ENCODE data around the gene LYPD6B. TPM values are rescaled to one million over a fixed set of nuclear protein-coding genes. Genes with fewer than 3 reads are reported as not detected.

The LYPD6B gene
- total and polyA plus RNA-seq, 2 donors (not counting 3 experiments of a cell fraction or from before 2014, with no cell fraction given): not detected

DNA sequence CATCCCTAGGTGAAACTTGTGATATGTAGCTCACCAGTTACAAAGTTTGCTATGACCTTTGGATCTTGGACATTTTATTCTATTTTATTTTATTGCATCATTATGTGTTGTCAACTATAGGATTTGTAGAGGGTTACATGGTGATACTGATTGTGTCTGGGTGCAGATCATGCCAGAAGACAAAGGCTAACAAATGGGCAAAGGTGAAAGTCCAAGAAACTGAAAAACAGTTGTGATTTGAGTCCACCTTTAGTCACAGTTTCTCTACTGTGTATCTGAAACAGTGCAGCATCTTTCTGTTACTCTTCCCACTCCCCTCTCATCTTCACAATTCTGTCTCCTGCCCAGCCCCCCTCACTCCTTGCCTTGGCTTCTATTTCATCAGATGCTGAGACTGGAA lies 180.0 kb downstream of the LYPD6B start:
- POLR2A ChIA-PET: no interaction called here
- Histone ChIP-seq H3K4me1 (ENCODE audit: control insufficient read depth, extremely low read depth, insufficient read depth, low read length) (no peaks in the 10 kb centered on the region), H4K20me1 (replicated peaks; ENCODE audit: control insufficient read depth, extremely low read depth, insufficient read depth, low read length) (no peaks in the 10 kb centered on the region), H3K9ac (replicated peaks; ENCODE audit: extremely low read depth, insufficient read depth, low read length) (no peak overlapping the region), H3K4me2 (ENCODE audit: insufficient read depth, low read length) (no peak overlapping the region), H3K9me1 (replicated peaks; ENCODE audit: control insufficient read depth, extremely low read depth, insufficient read depth, low read length) (no peaks in the 10 kb centered on the region), H3K27me3 (ENCODE audit: control insufficient read depth in 2 of 2, insufficient read depth in 2 of 2, low read length in 2 of 2) (no peaks in the 10 kb centered on the region), H3K36me3 (ENCODE audit: control insufficient read depth in 2 of 2, extremely low read depth in 1 of 2, insufficient read depth in 2 of 2, low read length in 2 of 2) (no peaks in the 10 kb centered on the region), H2AFZ (ENCODE audit: low read depth, low read length) (no peak overlapping the region), H3K79me2 (ENCODE audit: control insufficient read depth, insufficient read depth, low read length) (no peaks in the 10 kb centered on the region), H3K4me3 (replicated peaks in 1 of 3; ENCODE audit: insufficient read depth in 1 of 3, low read depth in 1 of 3, low read length in 3 of 3) (no peak overlapping the region), H3K27ac (ENCODE audit: insufficient read depth, low read depth, low read length) (no peak overlapping the region), H3K9me3 (replicated peaks; ENCODE audit: control insufficient read depth, insufficient read depth, low read length) (no peaks in the 10 kb centered on the region)
- intact Hi-C loops (cut with micrococcal nuclease) (no loop called here), dilution Hi-C loops (cut with MboI; ENCODE audit: extremely low pct_ligation_motif_present, low sequenced_read_pairs) (no loop called here)
- CTCF ChIA-PET: no interaction called here
- FAIRE-seq: no peak
- DNase-seq (ENCODE audit: low read depth, low spot score): no peak
- no TSS peak for BruUV-seq (replicated peaks)
- TF ChIP-seq, protein P1, sequence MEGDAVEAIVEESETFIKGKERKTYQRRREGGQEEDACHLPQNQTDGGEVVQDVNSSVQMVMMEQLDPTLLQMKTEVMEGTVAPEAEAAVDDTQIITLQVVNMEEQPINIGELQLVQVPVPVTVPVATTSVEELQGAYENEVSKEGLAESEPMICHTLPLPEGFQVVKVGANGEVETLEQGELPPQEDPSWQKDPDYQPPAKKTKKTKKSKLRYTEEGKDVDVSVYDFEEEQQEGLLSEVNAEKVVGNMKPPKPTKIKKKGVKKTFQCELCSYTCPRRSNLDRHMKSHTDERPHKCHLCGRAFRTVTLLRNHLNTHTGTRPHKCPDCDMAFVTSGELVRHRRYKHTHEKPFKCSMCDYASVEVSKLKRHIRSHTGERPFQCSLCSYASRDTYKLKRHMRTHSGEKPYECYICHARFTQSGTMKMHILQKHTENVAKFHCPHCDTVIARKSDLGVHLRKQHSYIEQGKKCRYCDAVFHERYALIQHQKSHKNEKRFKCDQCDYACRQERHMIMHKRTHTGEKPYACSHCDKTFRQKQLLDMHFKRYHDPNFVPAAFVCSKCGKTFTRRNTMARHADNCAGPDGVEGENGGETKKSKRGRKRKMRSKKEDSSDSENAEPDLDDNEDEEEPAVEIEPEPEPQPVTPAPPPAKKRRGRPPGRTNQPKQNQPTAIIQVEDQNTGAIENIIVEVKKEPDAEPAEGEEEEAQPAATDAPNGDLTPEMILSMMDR (IDR thresholded peaks at IDR 0.05; ENCODE audit: extremely low read depth in 1 of 2, insufficient read depth in 1 of 2, low read depth in 1 of 2, low read length in 2 of 2): no peak
- TF ChIP-seq MYC (IDR thresholded peaks at IDR 0.05; ENCODE audit: low read depth, low read length): no peak
- no peak for TF ChIP-seq POLR2AphosphoS5 (IDR thresholded peaks at IDR 0.05; ENCODE audit: insufficient read depth, low read depth, low read length)
- no peak for TF ChIP-seq FOS (IDR thresholded peaks at IDR 0.05; ENCODE audit: borderline replicate concordance, insufficient read depth, low read length)
- TF ChIP-seq, protein P2, sequence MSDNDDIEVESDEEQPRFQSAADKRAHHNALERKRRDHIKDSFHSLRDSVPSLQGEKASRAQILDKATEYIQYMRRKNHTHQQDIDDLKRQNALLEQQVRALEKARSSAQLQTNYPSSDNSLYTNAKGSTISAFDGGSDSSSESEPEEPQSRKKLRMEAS (IDR thresholded peaks at IDR 0.05; ENCODE audit: insufficient read depth, insufficient read length): no peak
- TF ChIP-seq GATA2 (IDR thresholded peaks at IDR 0.05; ENCODE audit: insufficient read depth, insufficient read length, low read depth, low read length): no peak

DNA sequence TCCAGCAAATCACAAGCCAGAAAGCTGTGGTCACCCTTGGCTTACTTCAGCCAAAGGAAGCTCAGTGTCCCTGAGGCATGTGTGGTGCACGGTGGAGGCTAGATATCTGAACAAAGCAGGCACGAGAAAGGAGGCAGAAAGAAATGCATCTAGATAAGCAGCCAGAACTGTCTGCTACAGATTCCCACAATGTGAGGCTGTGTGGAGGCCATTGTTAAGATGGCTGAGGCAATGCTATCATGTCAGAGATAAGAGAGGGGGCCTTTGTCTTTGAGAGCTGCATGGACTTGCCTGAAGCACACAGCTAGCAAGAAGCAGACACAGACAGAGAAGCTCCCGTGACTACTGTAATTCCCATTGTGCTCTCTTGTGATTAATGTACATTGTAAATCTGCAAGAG lies 181.4 kb downstream of the LYPD6B start:
- CTCF ChIA-PET: no interaction called here
- H3K4me2 ChIP-seq (ENCODE audit: insufficient read depth, low read length): no peak overlapping the region
- H3K9me3 ChIP-seq (replicated peaks; ENCODE audit: control insufficient read depth, insufficient read depth, low read length): no peaks in the 10 kb centered on the region
- no peaks in the 10 kb centered on the region for H3K36me3 ChIP-seq (ENCODE audit: control insufficient read depth in 2 of 2, extremely low read depth in 1 of 2, insufficient read depth in 2 of 2, low read length in 2 of 2)
- FAIRE-seq (no peak), DNase-seq (ENCODE audit: low read depth, low spot score) (no peak)
- H3K79me2 ChIP-seq (ENCODE audit: control insufficient read depth, insufficient read depth, low read length): no peaks in the 10 kb centered on the region
- H3K9me1 ChIP-seq (replicated peaks; ENCODE audit: control insufficient read depth, extremely low read depth, insufficient read depth, low read length): no peaks in the 10 kb centered on the region
- dilution Hi-C loops (cut with MboI; ENCODE audit: extremely low pct_ligation_motif_present, low sequenced_read_pairs): no loop called here
- H3K27ac ChIP-seq (ENCODE audit: insufficient read depth, low read depth, low read length): no peak overlapping the region
- H4K20me1 ChIP-seq (replicated peaks; ENCODE audit: control insufficient read depth, extremely low read depth, insufficient read depth, low read length): no peaks in the 10 kb centered on the region
- POLR2A ChIA-PET: no interaction called here
- no peak overlapping the region for H3K9ac ChIP-seq (replicated peaks; ENCODE audit: extremely low read depth, insufficient read depth, low read length)
- BruUV-seq (replicated peaks): no TSS peak
- H3K27me3 ChIP-seq (ENCODE audit: control insufficient read depth in 2 of 2, insufficient read depth in 2 of 2, low read length in 2 of 2): no peaks in the 10 kb centered on the region
- H2AFZ ChIP-seq (ENCODE audit: low read depth, low read length): no peak overlapping the region
- intact Hi-C loops (cut with micrococcal nuclease): no loop called here
- TF ChIP-seq GATA2 (IDR thresholded peaks at IDR 0.05; ENCODE audit: insufficient read depth, insufficient read length, low read depth, low read length) (no peak), POLR2AphosphoS5 (IDR thresholded peaks at IDR 0.05; ENCODE audit: insufficient read depth, low read depth, low read length) (no peak), POLR2A (IDR thresholded peaks at IDR 0.05; ENCODE audit: low read depth, low read length) (no peak), MYC (IDR thresholded peaks at IDR 0.05; ENCODE audit: low read depth, low read length) (no peak), FOS (IDR thresholded peaks at IDR 0.05; ENCODE audit: borderline replicate concordance, insufficient read depth, low read length) (no peak), EZH2 (IDR thresholded peaks at IDR 0.05; ENCODE audit: borderline replicate concordance, low read depth, low read length, severe bottlenecking) (no peak), JUN (IDR thresholded peaks at IDR 0.05; ENCODE audit: borderline replicate concordance, insufficient read depth, insufficient read length, low read depth) (no peak)
- TF ChIP-seq, protein P1 (IDR thresholded peaks at IDR 0.05; ENCODE audit: extremely low read depth in 1 of 2, insufficient read depth in 1 of 2, low read depth in 1 of 2, low read length in 2 of 2): no peak
- TF ChIP-seq, protein P2 (IDR thresholded peaks at IDR 0.05; ENCODE audit: insufficient read depth, insufficient read length): no peak
- H3K4me3 ChIP-seq (replicated peaks in 1 of 3; ENCODE audit: insufficient read depth in 1 of 3, low read depth in 1 of 3, low read length in 3 of 3): no peak overlapping the region
- no peaks in the 10 kb centered on the region for H3K4me1 ChIP-seq (ENCODE audit: control insufficient read depth, extremely low read depth, insufficient read depth, low read length)

All from endothelial cell of umbilical vein (primary cell).